GM12892 (cell line): ENCODE data around the gene FCER2.

Experiments used
- POLR2A ChIP-seq: IDR thresholded peaks from 2 replicates; pipeline ENCODE4 v1.6.1; 2011; ENCODE audit warnings: low read depth, low read length, control low read depth
- POLR2AphosphoS5 ChIP-seq: IDR thresholded peaks from 2 replicates; pipeline ENCODE4 v1.6.1; 2011; ENCODE audit warnings: low read depth, low read length, control low read depth

GRCh38 chr19:7701654-7702457 is at the start of gene FCER2:
- TF ChIP-seq POLR2A (peak; percentile 73), POLR2AphosphoS5 (peak; percentile 80)
